NCI-H2107 treated with DMSO at 0.1 percent for 48 hours (cell line): ENCODE measurements around the gene ALDH2.
"Not testable (repeated sequence)": the region's sequence is repeated elsewhere in the genome, so short reads cannot be mapped to it uniquely, and the experiment has no call there.

Experiments used
- DNase-seq: peaks from one replicate; lab custom pipeline; 2025; ENCODE audit not compliant: unreplicated experiment; lab: John Stamatoyannopoulos, UW

Gene ALDH2

GRCh38 chr12:111758120-111758561, 8.6 kb upstream of the ALDH2 start:
- DNase-seq = no peak

- no peak for DNase-seq
Observed at GRCh38 chr12:111759271-111759670, 7.5 kb upstream of the ALDH2 start.

DNA sequence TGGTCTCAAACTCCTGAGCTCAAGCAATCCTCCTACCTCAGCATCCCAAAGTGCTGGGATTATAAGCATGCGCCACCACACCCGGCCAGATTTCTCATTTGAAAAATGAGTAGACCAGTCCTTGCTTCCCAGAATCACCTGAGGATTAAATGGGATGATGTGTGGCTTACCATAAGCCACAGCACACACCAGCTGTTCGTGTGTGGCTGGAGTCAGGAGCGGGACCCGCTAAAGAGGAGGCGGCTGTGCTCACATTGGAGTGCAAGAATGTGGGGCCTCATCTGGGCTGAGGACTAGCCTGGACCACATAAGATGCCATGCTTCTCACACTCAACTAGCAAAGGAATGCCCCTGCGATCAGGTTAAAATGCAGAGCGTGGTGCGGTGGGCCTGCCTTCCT, 6.7 kb upstream of the ALDH2 start:
- DNase-seq = no peak

GRCh38 chr12:111761099-111761498, 5.6 kb upstream of the ALDH2 start:
- no peak for DNase-seq

- no peak for DNase-seq
Observed at GRCh38 chr12:111761706-111762105, 5.0 kb upstream of the ALDH2 start.

DNA sequence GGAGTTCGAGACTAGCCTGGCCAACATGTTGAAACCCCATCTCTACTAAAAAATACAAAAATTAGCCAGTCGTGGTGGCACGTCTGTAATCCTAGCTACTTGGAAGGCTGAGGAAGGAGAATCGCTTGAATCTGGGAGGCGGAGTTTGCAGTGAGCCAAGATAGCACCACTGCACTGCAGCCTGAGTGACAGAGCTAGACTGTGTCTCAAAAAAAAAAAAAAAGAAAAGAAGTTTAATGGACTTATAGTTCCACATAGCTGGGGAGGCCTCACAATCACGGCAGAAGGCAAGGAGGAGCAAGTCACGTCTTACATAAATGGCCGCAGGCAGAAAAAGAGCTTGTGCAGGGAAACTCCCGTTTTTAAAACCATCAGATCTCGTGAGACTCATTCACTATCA, 3.2 kb upstream of the ALDH2 start:
- not testable (repeated sequence) for DNase-seq

DNA sequence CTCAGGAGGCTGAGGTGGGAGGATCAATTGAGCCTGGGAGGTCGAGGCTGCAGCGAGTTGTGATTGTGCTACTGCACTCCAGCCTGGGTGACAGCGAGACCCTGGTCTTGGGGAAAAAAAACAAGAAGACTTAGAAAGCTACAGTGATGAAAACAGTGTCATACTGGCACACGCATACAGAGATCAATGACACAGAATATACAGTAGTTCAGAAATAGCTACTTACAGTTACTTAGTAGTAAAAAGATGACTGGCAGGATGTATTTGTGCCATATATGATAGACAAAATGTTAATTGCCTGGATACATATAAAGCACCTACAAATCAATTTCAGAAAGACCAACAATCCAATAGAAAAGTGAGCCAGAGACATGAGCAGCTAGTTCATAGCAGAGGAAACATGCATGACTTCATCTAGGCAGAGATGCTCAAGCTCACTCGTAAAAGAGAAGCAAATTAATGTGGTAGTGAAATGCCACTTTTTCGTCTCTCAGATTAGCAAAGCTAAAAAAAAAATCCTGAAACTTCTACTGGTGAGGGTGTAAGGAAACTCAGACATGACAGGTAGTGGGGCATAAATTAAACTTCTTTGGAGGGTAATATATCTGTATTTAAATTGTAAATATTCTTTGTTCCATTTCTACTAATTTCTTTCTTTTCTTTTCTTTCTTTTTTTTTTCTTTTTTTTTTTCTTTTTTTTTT, 2.5 kb upstream of the ALDH2 start:
- DNase-seq = no peak

- peak; percentile 15 for DNase-seq
Observed at GRCh38 chr12:111767362-111768158, 827 bp downstream of the ALDH2 start.

- DNase-seq = no peak
Observed at GRCh38 chr12:111768159-111768895, 1.6 kb downstream of the ALDH2 start.

DNA sequence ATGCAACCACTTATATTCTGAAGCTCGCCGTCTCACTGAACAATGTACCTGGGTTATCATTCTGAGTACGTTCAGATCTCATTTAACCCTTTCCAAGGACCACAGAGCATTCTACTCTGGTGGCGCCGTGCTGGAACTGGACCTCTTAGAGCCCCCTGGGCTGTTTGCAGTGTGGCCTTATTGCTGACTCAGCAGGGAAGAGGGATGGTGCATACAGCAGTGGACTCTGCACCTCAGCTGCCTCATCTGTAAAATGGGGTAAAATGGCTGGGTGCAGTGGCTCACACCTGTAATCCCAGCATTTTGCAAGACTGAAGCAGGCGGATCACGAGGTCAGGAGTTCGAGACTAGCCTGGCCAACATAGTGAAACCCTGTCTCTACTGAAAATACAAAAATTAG, 2.9 kb downstream of the ALDH2 start:
- no peak for DNase-seq

DNA sequence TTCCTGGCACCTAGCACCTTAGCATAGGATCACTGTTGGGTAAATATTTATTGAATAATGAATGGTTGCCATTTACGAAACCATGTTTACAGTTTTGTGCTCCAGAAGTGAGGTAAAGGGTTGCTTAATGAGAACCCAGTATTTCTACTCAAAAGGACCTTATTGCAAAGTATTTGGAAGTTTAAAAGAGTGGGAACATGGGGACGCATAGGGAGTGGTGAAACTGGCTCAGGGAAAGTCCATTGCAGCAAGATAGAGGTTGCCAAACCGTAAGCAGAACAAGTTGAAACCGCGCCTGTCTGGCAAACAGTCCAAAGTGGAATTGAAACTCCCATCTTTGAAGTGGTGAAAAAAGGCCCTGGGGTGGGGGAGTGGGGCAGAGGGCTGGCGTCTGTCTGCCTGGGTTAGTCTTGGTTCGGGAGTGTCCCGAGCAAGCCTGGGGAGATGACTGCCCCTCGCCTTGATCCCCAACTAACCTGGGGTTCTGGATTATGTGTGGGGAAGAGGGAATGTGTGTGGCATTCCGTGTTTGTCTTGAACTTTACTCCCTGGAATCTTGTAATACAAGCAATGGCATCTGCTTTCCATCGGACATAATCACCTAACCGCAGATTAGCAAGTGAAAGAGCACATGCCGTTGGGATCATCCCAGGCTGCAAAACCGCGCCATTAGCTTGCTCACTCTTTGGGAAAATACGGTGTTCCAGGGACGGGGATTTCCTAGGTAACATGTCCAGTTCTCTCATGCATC, 7.2 kb downstream of the ALDH2 start:
- DNase-seq = no peak

DNA sequence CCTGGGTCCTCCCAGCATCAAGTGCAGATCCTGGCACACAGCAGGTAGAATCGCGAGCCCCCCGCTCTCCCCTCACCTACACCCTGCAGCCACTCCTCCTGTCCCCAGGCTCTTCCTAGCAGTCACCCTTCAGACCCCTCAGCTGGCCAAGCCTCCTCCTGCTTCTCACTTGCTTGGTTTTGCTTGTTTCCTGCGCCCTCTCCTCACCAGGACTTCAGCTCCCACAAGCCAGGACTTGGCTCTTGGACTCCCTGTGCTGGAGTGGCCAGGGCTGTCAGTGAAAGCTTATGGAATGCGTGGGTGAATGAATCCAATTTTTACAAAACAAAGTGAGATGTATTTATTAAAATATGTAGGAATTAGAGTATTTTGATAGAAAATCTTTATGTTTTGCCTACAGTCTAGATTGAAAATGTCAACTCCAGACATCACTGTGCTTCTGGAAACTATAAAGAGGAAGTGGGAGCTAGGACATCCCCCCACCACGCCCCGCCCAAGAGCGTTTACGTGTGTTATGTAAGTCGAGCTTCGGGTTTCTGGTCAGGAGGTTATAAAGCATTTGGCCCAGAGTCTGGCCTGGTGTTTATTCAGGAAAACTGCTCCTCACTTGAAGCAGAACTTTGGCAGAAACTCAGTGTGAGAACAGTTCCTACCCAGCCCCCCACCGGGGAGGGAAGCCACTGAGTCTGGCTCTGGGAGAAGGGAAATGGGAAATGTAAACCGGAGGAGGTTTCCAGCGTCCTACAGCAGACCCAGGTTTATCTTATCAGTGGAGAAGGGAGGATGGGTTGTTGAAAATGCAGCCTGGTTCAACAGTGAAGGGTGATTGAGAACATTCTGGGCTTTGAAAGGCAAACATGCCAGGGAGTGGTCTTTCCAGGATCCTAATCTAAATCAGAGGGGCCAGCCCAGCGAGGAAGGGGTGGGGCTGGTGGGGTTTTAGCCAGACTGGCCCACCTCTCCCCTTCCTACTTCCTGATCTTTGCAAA, 8.8 kb downstream of the ALDH2 start:
- DNase-seq = no peak

- no peak for DNase-seq
Observed at GRCh38 chr12:111776836-111777344, 10.2 kb downstream of the ALDH2 start.

- no peak for DNase-seq
Observed at GRCh38 chr12:111777345-111778045, 10.8 kb downstream of the ALDH2 start.

DNA sequence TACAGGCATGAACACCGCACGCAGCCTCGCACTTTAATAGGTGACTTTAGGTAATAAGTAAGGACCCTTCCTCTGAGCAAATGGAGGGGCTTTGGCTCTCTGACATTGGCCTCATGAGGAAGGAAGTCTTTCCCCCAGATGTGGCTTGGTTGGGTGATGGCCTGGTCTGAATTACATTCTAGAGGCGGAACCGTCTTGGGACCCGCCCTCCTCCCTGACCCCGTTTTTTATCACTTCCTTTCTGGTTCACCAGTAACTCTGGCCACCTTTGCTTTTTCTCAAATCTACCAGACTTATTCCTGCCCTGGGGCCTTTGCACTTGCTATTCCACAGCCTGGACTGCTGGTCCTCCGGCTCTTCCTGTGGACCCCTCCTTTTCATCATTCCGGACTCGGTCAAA, 13.4 kb downstream of the ALDH2 start:
- DNase-seq = no peak

DNA sequence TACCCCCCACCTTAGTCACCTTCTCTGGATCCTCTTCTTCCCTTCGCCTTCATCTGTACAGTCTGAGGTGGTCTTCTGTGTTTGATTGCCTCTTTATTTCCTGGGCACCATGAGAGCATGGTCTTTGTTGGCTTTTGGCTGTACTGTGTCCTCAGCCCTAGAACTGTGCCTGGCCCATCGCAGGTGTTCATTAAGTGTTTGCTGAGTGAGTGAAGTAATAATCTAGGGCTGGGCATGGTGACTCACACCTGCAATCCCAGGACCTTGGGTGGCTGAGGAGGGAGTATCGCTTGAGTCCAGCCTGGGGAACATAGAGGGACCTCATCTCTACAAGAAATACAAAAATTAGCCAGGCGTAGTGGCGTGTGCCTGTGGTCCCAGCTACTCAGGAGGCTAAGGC, 13.9 kb downstream of the ALDH2 start:
- no peak for DNase-seq

- DNase-seq = no peak
Observed at GRCh38 chr12:111781085-111781658, 14.4 kb downstream of the ALDH2 start.

GRCh38 chr12:111783046-111783445, 16.3 kb downstream of the ALDH2 start:
- DNase-seq = no peak

- DNase-seq = no peak
Observed at GRCh38 chr12:111784953-111785352, 18.2 kb downstream of the ALDH2 start.
